Measurements from ENCODE around the gene COPB1. TPM values are rescaled to one million over a fixed set of nuclear protein-coding genes. Genes with fewer than 3 reads are reported as not detected.

COPB1 gene
- 83.9 and 93.9 TPM in 2 replicates for total RNA-seq
- long read RNA-seq, transcript COPB1-202 (22 exons, 3,382 nt), result major isoform, 119 of 533 reads
- long read RNA-seq, transcript COPB1-201 (22 exons, 3,481 nt), result minor isoform, 13 of 533 reads
- long read RNA-seq, partial matches to known transcripts, result 327 of 533 reads
- long read RNA-seq, other reads (novel, unspliced or antisense), result 74 of 533 reads

- Mint-ChIP-seq H3K27ac (ENCODE audit: unreplicated experiment) (peak within 1 kb of the TSS; percentile 98), H3K4me3 (peak within 1 kb of the TSS; percentile 99), H3K36me3 (ENCODE audit: low read depth) (peaks cover 24% of the 10 kb centered on the region), H3K9me3 (peaks cover 2% of the 10 kb centered on the region), H3K4me1 (peaks cover 36% of the 10 kb centered on the region), H3K27me3 (ENCODE audit: low read depth) (no peaks in the 10 kb centered on the region)
- TF ChIP-seq CTCF (conservative IDR thresholded peaks at IDR 0.05), result no peak
- DNase-seq (ENCODE audit: low read depth, low spot score), result peak; percentile 79
Measured at GRCh38 chr11:14499560-14500180, at the start of gene COPB1. TSS of gene COPB1 (minus strand) at chr11:14499811. CDS start at chr11:14498928, 883 bp downstream.

- no peak overlapping the region for H3K27ac Mint-ChIP-seq (ENCODE audit: unreplicated experiment)
- TF ChIP-seq CTCF (conservative IDR thresholded peaks at IDR 0.05), result no peak
- H3K27me3 Mint-ChIP-seq (ENCODE audit: low read depth), result no peaks in the 10 kb centered on the region
- no peak overlapping the region for H3K4me3 Mint-ChIP-seq
- DNase-seq (ENCODE audit: low read depth, low spot score), result no peak
- H3K4me1 Mint-ChIP-seq, result peaks cover 6% of the 10 kb centered on the region
- no peaks in the 10 kb centered on the region for H3K36me3 Mint-ChIP-seq (ENCODE audit: low read depth)
- H3K9me3 Mint-ChIP-seq, result no peaks in the 10 kb centered on the region
Measured at GRCh38 chr11:14547440-14547839, 47.8 kb upstream of the COPB1 start.

GRCh38 chr11:14546672-14547071, 47.1 kb upstream of the COPB1 start:
- Mint-ChIP-seq H3K4me1 (peaks cover 12% of the 10 kb centered on the region), H3K36me3 (ENCODE audit: low read depth) (no peaks in the 10 kb centered on the region), H3K27me3 (ENCODE audit: low read depth) (no peaks in the 10 kb centered on the region), H3K27ac (ENCODE audit: unreplicated experiment) (no peak overlapping the region), H3K4me3 (no peak overlapping the region), H3K9me3 (no peaks in the 10 kb centered on the region)
- DNase-seq (ENCODE audit: low read depth, low spot score), result no peak
- no peak for TF ChIP-seq CTCF (conservative IDR thresholded peaks at IDR 0.05)

- Mint-ChIP-seq H3K27me3 (ENCODE audit: low read depth) (no peaks in the 10 kb centered on the region), H3K27ac (ENCODE audit: unreplicated experiment) (no peak overlapping the region), H3K4me3 (no peak overlapping the region), H3K36me3 (ENCODE audit: low read depth) (no peaks in the 10 kb centered on the region), H3K4me1 (peaks cover 21% of the 10 kb centered on the region), H3K9me3 (no peaks in the 10 kb centered on the region)
- DNase-seq (ENCODE audit: low read depth, low spot score), result no peak
- no peak for TF ChIP-seq CTCF (conservative IDR thresholded peaks at IDR 0.05)
Measured at GRCh38 chr11:14544611-14545010, 45.0 kb upstream of the COPB1 start.

GRCh38 chr11:14543260-14543659, 43.6 kb upstream of the COPB1 start:
- H3K9me3 Mint-ChIP-seq, result no peaks in the 10 kb centered on the region
- no peaks in the 10 kb centered on the region for H3K27me3 Mint-ChIP-seq (ENCODE audit: low read depth)
- no peak overlapping the region for H3K27ac Mint-ChIP-seq (ENCODE audit: unreplicated experiment)

More at GRCh38 chr11:14543260-14543659, 43.6 kb upstream of the COPB1 start:
- TF ChIP-seq CTCF (conservative IDR thresholded peaks at IDR 0.05), result no peak
- no peak for DNase-seq (ENCODE audit: low read depth, low spot score)
- Mint-ChIP-seq H3K4me1 (peaks cover 21% of the 10 kb centered on the region), H3K4me3 (no peak overlapping the region), H3K36me3 (ENCODE audit: low read depth) (no peaks in the 10 kb centered on the region)

Data from neural crest cell (in vitro differentiated cells).